ENCODE results near the gene TTC9C.

The TTC9C gene

DNA sequence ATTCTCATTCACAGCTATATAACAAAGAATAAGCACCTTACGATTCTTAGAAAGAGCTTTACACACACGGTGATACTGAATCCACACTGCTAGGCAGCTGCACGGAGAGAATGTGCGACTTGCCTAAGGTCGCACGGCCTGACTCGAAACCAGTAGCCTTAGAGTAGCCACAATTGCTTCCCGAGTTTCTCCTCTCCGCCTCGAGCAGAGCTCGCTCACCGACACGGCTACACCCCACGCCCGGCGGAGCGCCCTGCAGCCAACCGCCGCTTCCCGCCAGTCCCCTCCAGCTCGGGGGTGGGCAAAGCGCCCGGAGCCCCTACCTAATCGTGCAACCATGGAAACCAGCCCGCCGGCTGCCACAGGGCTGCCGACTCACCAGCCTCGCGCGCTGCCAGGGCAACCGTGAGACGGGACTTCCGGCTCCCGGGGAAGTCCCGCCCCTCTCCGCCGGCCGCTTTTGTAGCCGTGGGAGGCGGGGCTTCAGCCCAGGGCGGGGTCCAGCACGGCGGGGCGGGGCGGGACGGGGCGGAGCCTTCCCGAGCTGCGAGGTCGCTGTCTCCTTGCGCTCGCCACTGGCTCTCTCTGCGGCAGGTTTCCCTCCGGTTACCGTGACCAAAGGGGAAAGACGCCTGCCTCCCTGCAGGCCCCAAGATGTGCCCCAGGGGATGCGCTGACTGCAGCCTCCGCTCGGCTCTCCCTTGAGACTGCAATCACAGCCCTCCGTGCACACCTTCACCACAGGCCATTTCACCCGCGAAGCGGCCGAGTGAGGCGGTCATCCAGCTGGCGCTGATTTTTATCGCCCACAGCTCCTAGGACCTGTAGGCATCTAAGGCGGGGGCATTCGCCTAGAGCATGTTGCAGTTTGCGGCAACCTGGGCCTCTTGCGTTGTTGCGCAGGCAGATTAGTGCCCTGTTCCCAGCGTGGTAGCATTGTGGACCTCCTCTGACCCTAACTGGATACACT lies 22.1 kb upstream of the TTC9C start:
- peak overlapping the region; percentile 75 for H2AFZ ChIP-seq (ENCODE audit: low read depth)
- H3K27me3 ChIP-seq (ENCODE audit: insufficient read depth, low read depth): no peaks in the 10 kb centered on the region
- H3K4me1 ChIP-seq (ENCODE audit: low read depth, poor library complexity, severe bottlenecking): peaks cover 42% of the 10 kb centered on the region
- H3K9ac ChIP-seq: peak overlapping the region; percentile 76
- no peak overlapping the region for H3K4me3 ChIP-seq (IDR thresholded peaks at IDR 0.05; ENCODE audit: insufficient read depth, low read depth, low read length)
- H3K4me2 ChIP-seq: peak overlapping the region; percentile 83
- no peaks in the 10 kb centered on the region for H3K36me3 ChIP-seq (ENCODE audit: insufficient read depth)
- TF ChIP-seq, protein P1, sequence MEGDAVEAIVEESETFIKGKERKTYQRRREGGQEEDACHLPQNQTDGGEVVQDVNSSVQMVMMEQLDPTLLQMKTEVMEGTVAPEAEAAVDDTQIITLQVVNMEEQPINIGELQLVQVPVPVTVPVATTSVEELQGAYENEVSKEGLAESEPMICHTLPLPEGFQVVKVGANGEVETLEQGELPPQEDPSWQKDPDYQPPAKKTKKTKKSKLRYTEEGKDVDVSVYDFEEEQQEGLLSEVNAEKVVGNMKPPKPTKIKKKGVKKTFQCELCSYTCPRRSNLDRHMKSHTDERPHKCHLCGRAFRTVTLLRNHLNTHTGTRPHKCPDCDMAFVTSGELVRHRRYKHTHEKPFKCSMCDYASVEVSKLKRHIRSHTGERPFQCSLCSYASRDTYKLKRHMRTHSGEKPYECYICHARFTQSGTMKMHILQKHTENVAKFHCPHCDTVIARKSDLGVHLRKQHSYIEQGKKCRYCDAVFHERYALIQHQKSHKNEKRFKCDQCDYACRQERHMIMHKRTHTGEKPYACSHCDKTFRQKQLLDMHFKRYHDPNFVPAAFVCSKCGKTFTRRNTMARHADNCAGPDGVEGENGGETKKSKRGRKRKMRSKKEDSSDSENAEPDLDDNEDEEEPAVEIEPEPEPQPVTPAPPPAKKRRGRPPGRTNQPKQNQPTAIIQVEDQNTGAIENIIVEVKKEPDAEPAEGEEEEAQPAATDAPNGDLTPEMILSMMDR (conservative IDR thresholded peaks at IDR 0.05; ENCODE audit: low read depth, low read length): no peak
- peaks cover 3% of the 10 kb centered on the region; the same call in 1 of the 2 replicates for H3K79me2 ChIP-seq (ENCODE audit: insufficient read depth, low read depth)
- peak overlapping the region; percentile 82 for H3K27ac ChIP-seq
- H4K20me1 ChIP-seq (ENCODE audit: insufficient read depth): no peaks in the 10 kb centered on the region

DNA sequence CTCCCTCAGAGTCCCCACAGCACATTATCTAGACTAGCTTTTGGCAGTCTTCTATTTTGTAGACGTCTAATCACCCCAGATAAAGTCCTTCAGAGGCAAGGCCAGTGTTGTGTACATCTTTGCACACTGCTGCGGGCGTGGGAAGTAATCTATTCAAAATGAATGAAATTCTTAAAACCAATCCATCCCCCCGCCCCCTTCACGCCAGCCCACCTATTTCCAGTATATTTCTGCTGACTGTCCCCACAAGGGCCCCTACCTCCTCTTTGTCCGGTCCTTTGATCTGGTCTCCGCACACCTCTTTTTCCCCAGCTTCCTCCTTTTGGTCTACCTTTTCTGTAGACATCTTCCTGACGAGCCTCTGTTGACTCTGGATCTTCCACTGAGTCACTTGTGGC lies 21.4 kb upstream of the TTC9C start:
- TF ChIP-seq, protein P1 (conservative IDR thresholded peaks at IDR 0.05; ENCODE audit: low read depth, low read length): no peak
- Histone ChIP-seq H3K36me3 (ENCODE audit: insufficient read depth) (no peaks in the 10 kb centered on the region), H4K20me1 (ENCODE audit: insufficient read depth) (no peaks in the 10 kb centered on the region), H3K4me3 (IDR thresholded peaks at IDR 0.05; ENCODE audit: insufficient read depth, low read depth, low read length) (no peak overlapping the region), H3K79me2 (ENCODE audit: insufficient read depth, low read depth) (peaks cover 9% of the 10 kb centered on the region; the same call in 1 of the 2 replicates), H3K4me2 (peak overlapping the region; percentile 83), H3K4me1 (ENCODE audit: low read depth, poor library complexity, severe bottlenecking) (peaks cover 49% of the 10 kb centered on the region), H3K27ac (no peak overlapping the region), H2AFZ (ENCODE audit: low read depth) (peak overlapping the region; percentile 50; the same call in 1 of the 2 replicates), H3K9ac (no peak overlapping the region), H3K27me3 (ENCODE audit: insufficient read depth, low read depth) (no peaks in the 10 kb centered on the region)

DNA sequence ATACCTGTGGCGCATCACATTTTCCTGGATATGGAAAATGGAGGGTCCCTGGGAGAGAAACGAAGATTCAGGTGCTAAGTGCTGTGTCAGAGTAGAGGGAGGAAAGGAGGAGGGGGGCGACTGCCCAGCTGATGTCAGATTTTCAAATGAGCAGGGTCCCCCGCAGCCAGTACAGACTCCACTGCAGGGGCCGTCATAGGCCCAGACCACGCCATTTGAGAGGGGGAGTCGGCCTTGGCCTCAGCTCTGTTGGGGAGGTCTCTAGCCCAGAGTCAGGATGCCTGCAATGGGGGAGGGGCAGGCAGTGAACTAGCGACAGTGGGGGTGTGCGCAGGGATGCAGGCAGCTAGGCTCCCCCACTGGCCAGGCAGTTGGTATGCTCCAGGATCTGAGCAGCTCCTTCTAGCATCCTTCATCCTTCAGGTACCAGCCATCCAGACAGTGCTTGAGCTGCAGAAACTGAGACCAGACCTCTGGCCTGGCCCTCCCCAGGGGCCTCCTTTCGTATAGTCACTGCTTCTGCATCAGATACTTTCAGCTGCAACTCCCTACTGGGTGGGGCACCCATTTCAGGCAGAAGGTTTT lies 20.9 kb upstream of the TTC9C start, which contains the start of the genes BSCL2 and GNG3:
TSS of gene BSCL2 (minus strand) at position 148 of the 585 bp plus-strand sequence. CDS start 229 bp downstream, outside the sequence.
TSS of gene GNG3 (plus strand) at position 400 of the 585 bp plus-strand sequence. CDS start 620 bp downstream, outside the sequence.
- TF ChIP-seq, protein P1 (conservative IDR thresholded peaks at IDR 0.05; ENCODE audit: low read depth, low read length): no peak
- H2AFZ ChIP-seq (ENCODE audit: low read depth): peak within 1 kb of the TSS; percentile 50
- H3K27ac ChIP-seq: no peak within 1 kb of the TSS

DNA sequence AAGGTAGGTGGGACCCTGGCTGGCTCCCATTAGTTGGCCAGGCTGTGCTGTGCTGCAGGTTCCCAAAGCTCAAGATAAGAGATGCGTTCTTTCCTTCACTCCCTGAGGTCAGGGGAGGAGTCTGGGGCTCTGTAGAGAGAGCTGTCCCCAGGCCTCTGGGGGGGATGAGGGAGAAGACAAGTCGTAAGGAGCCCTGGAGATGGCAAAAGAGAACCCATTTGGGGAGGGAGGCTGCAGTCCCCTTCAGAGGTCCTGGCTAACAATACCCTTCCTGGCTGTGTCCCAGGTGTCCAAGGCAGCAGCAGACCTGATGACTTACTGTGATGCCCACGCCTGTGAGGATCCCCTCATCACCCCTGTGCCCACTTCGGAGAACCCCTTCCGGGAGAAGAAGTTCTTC lies 19.9 kb upstream of the TTC9C start:
- Histone ChIP-seq H3K4me1 (ENCODE audit: low read depth, poor library complexity, severe bottlenecking) (peaks cover 64% of the 10 kb centered on the region), H3K27me3 (ENCODE audit: insufficient read depth, low read depth) (no peaks in the 10 kb centered on the region), H3K27ac (no peak overlapping the region), H3K4me3 (IDR thresholded peaks at IDR 0.05; ENCODE audit: insufficient read depth, low read depth, low read length) (no peak overlapping the region), H3K36me3 (ENCODE audit: insufficient read depth) (no peaks in the 10 kb centered on the region), H3K79me2 (ENCODE audit: insufficient read depth, low read depth) (peaks cover 9% of the 10 kb centered on the region; the same call in 1 of the 2 replicates), H3K4me2 (peak overlapping the region; percentile 97; the same call in 1 of the 2 replicates), H4K20me1 (ENCODE audit: insufficient read depth) (no peaks in the 10 kb centered on the region), H3K9ac (peak overlapping the region; percentile 95; the same call in 1 of the 2 replicates), H2AFZ (ENCODE audit: low read depth) (no peak overlapping the region)
- TF ChIP-seq, protein P1 (conservative IDR thresholded peaks at IDR 0.05; ENCODE audit: low read depth, low read length): no peak

More for the DNA sequence above, 20.9 kb upstream of the TTC9C start, which contains the start of the genes BSCL2 and GNG3:
- peaks cover 9% of the 10 kb centered on the region; the same call in 1 of the 2 replicates for H3K79me2 ChIP-seq (ENCODE audit: insufficient read depth, low read depth)
- no peaks in the 10 kb centered on the region for H4K20me1 ChIP-seq (ENCODE audit: insufficient read depth)
- no peak within 1 kb of the TSS for H3K4me3 ChIP-seq (IDR thresholded peaks at IDR 0.05; ENCODE audit: insufficient read depth, low read depth, low read length)
- H3K9ac ChIP-seq: no peak within 1 kb of the TSS; the same call in 1 of the 2 replicates
- H3K4me2 ChIP-seq: peak within 1 kb of the TSS; percentile 97
- no peaks in the 10 kb centered on the region for H3K27me3 ChIP-seq (ENCODE audit: insufficient read depth, low read depth)
- peaks cover 54% of the 10 kb centered on the region for H3K4me1 ChIP-seq (ENCODE audit: low read depth, poor library complexity, severe bottlenecking)
- H3K36me3 ChIP-seq (ENCODE audit: insufficient read depth): no peaks in the 10 kb centered on the region
